Esophagus mucosa (tissue), 1 donor: ENCODE results near the gene CA9. TPM values are rescaled to one million over a fixed set of nuclear protein-coding genes. Genes with fewer than 3 reads are reported as not detected.
A peak's percentile ranks its signal among the peaks of the same experiment; 100 is the strongest.

ENCODE experiments used
- ATAC-seq: fragments of 200-7000 bp; cut with Tn5 transposase; one replicate; pipeline ENCODE4 v1.9.1; 2020
- total RNA-seq: library from RNA; stranded (reverse); gene quantifications from one replicate; pipeline ENCODE4 v1.2.4, GENCODE V29; 2023
- donor health status: DM: yes; HTN: yes; CAD: no.

The CA9 gene
- total RNA-seq, 1 donor from 2014 or later = 1.6 TPM

GRCh38 chr9:35691757-35692301 lies 18.1 kb downstream of the CA9 start:
- ATAC-seq = no peak

GRCh38 chr9:35695943-35696401 lies 22.2 kb downstream of the CA9 start:
- ATAC-seq = no peak

GRCh38 chr9:35696520-35697215 lies 22.9 kb downstream of the CA9 start:
- ATAC-seq = peak; percentile 55

DNA sequence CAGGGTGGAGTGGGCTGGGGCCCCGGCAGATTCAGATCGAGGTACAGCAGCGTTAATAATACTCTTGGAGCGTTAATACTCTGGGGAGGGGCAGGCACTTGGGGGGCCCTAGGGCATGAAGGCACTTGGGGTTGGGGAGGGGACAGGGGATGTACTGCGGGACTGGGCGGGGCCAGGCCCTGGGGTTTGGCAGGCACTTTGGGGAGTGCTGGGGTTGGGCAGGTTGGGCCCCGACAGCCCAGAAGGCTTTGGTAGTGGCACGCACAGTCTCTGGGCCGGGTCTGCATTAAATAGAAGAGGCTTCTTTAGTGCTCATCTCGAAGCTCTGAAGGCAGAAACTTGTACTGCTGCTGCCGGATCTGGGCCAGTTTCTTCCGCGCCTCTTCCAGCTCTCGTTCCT lies 23.8 kb downstream of the CA9 start:
- ATAC-seq = peak; percentile 26

DNA sequence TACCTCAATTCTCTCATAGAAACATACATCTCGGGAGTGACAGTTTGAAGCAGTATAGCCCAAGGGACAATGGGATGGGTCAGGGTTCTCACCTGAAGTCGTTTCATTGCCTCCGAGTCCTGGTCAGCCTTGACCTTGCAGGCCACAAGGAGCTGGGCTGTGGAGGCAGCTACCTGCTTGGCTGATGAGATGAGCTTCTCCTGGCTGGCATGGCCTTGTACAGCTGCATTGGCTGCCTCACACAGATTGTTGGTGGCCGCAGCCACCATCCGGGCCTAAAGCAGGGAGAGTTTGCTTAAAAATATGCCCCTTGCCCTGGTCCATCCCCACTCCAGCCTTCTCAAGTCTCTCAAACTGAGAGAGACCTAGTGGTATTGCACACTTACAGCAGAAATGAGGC lies 24.5 kb downstream of the CA9 start:
- ATAC-seq = no peak

GRCh38 chr9:35700031-35700430 lies 26.3 kb downstream of the CA9 start:
- no peak for ATAC-seq

- no peak for ATAC-seq
Measured at GRCh38 chr9:35700942-35701341, 27.2 kb downstream of the CA9 start.

- ATAC-seq = no peak
Measured at GRCh38 chr9:35702696-35703095, 29.0 kb downstream of the CA9 start.

- no peak for ATAC-seq
Measured at GRCh38 chr9:35703906-35704672, 30.4 kb downstream of the CA9 start.

DNA sequence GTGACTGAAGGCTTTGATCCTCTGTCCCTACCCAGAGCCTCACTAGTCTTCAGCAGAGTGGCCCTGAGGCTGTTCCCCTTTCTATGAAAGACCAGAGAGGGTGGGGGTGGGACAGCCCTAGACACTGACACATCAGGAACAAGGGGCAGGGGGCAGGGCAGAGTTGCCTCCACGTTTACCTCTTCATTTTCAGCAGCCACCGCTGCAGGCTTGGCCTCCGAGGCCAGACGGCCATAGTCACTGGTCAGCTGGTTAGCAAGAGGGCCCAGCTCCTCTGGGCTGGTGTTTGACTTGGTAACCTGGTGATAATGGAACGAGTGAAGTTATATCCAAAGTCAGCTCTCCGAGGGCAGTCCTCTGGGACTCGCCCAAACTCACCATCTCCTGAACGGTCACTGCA lies 31.6 kb downstream of the CA9 start:
- no peak for ATAC-seq

DNA sequence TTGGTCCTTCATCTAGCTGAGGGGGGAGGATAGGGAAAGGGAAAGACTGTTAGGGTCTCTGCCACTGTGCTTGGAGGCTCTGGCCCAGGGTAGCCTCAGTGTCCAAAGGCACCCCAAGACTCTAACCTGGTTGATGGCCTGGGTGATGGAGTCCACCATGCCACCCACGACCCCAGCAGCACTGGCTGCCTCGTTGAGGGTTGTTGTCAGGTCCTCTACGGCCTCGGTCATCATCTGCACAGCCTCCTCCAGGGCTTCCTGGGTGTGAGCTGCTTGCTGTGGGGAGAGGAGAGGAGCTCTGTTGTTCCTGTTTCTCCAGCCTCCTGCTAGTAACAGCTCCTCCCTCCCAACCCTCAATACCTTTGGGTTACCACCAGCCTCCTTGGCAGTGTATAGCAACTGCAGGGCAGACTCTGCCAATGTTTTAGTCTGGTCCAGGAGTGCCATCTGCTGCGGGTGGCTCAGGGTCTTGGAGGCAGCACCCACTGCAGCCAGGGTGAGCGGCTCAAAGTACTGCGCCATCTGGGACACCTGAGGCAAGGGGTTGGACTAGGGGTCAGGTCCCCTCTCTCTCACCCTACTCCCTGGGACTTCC lies 32.2 kb downstream of the CA9 start:
- peak; percentile 9 for ATAC-seq

- ATAC-seq = no peak
Measured at GRCh38 chr9:35706951-35707350, 33.2 kb downstream of the CA9 start.

DNA sequence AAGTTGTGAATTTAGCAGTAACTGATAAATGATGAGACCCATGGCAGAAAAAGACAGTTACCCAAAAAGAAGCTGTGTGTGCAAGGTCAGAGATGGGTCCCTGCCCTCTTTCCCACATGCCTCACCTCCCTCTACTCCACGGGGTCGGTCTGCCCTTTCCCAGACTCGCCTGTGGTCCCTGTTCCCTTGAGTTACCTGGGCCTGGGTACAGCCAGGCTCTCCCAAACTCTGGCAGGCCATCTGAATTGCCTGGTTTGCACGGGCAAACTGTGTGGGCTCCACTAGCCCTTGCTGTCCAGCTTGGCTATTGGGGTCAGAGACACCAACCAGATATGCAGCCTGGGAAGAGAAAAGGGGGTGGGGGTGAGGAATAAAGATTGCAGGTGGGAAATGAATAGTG lies 34.4 kb downstream of the CA9 start:
- no peak for ATAC-seq

DNA sequence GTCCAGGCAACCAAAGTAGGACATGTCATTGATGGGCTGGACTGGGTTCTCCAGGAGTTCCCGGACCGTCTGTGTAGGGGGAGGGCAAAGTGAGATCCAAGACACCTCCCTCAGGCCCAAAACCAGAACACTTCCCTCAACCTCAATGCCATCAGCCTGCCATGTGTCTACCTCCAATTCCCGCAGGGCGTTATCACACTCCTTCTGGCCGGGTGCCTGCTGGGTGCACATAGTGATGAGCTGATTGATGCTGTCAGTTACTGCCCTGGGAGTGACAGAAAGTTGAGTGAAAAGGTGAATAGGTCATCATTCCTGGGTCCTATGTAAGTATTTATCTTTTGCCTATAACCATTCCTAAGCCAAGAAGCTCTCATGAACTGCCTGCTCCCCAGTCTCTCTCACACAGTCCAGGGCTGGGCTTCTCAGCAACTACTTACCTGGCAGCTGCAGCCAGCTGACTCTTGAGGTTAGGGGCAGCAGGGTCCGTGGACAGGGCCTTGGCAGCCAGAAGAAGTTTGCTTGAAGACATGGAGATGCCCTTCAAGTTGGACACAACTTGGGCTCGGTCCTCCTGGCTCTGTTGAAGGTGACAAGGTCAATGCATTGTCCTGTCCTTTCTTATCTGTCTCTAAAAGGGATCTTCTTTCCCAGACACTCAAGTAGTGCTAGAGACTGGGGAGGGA lies 37.2 kb downstream of the CA9 start:
- ATAC-seq = no peak

GRCh38 chr9:35711501-35712428 lies 38.0 kb downstream of the CA9 start:
- ATAC-seq = no peak

DNA sequence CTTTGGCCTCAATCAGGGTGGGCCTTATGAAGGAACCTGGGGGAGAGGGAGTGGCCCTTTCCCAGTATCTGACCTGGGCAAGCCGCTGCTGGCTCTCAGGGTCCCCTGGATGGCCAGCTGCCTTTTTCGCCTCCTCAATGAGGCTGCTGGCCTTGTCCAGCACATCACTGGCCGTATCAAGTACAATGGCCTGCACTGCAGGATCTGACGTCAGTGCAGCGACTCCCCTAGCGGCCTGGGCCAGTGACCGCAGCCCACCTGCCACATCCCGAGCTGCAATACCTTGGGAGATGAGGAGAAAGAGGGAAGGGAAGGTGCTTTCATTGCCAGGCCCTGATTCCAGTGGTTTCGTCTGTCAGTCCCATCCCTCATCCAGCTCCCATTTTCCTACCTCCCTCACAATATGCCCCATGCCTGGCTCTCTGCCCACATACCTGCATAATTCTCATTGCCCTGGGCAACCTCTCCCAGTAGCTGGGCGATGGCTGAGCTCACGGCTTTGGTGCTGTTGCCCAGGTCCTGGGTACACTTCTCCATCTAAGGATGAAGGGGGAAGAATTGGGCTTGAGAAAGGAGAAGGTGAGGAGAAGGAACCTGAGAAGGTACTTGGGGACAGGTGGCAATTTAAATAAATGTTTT lies 39.2 kb downstream of the CA9 start:
- no peak for ATAC-seq

DNA sequence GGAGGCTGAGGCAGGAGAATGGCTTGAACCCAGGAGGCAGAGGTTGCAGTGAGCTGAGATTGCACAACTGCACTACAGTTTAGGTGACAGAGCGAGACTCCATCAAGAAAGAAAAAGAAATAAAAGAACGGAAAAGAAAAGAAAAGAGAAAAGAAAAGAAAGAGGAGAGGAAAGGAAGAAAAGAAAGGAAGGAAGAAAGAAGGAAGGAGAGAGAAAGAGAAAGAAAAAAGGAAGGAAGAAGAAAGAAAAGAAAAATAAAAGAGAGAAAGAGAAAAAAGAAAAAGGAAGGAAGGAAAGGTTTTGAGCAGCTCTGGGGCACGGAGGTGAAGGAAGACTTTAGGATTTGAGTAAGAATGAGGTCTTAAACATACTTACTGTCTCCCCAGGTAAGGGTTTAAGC lies 39.9 kb downstream of the CA9 start:
- no peak for ATAC-seq

DNA sequence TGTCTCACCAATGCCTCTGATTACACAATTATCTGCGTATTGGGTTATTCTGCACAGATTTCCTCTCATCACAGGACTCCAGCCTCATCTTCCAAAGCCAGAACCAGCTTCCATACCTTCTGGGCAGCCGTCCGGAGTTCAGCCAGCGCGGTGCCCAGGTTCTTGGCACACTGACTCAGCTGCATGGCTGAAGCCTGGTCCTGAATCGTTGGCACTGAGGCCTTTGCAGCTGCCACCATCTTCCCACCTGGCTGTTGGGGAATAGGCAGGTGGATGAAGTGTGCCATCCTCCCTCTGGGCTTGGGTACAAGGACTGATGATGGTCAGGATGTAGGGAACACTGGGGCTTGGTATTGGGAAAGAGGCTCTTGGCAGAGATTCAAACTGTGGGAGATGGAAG lies 40.4 kb downstream of the CA9 start:
- no peak for ATAC-seq

DNA sequence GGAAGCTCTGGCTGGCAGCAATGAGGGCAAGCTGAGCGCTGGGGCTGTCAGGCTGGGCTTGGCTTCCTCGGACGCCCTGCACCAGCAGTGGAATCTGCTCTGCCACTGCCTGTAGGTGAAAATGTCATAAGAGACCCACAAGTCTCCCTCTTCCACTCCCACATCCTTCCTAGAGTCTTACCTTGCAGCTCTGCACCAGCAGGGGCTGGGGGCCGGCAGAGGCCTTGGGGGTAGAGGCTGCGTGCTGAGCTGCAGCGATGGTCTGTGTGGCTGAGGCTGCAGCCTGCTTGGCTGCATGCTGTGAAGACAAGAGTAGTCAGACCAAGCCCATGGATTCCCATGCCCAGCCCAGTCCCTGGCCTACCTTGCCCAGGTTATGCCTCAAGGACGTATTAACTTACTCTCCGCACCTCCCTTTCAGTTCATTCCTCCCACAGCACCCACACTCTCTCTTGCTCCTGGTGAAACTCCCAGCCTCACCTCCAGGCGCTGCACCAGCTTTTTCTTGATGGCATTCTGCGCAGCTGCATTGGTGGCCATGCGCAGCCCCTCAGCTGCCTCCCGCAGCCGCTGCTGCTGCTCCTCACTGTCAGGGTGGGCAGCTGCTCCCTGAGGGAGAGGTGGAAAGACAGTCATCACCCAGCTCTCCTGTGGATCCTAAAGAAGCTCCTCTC lies 41.0 kb downstream of the CA9 start:
- no peak for ATAC-seq

DNA sequence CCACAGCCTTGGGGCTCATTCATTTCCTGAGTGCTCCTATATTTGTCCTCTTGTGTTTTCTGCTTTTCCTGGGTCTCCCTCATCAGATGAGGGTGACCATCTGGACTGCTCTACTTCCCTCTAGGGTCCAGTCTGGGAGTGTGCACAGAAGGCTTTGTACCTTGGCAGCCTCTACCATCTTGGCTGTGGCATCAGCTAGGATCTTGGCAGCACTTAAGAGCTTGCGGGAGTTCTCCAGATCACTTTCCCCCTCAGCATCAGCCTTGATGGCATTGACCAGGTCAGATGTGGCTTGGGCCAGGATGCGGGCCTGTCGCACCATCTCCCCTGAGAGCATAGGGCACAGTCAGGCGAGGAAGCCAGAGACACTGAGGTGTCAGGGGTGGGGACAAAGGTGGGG lies 42.5 kb downstream of the CA9 start:
- ATAC-seq = no peak
